Uterus (tissue), 2 donors: ENCODE results near the gene LOXL3.

Source experiments
- POLR2A ChIP-seq, 2 donors: fragments of 450-650 bp; IDR thresholded peaks; one replicate each; pipeline ENCODE4 v1.6.1; 2016; ENCODE audit warnings: antibody characterized with exemption in 2 of 2, mild to moderate bottlenecking in 1 of 2, moderate library complexity in 1 of 2
- TF ChIP-seq, protein P1 (sequence below), 4 experiments: fragments of 200-600 bp in 2 of 4; fragments of 450-650 bp in 2 of 4; sonication (generic) in 2 of 4; IDR thresholded peaks; one replicate each; pipeline ENCODE4 v1.5.1; 2016 to 2019; ENCODE audit warnings: antibody characterized with exemption in 4 of 4, mild to moderate bottlenecking in 2 of 4, moderate library complexity in 1 of 4

DNA sequence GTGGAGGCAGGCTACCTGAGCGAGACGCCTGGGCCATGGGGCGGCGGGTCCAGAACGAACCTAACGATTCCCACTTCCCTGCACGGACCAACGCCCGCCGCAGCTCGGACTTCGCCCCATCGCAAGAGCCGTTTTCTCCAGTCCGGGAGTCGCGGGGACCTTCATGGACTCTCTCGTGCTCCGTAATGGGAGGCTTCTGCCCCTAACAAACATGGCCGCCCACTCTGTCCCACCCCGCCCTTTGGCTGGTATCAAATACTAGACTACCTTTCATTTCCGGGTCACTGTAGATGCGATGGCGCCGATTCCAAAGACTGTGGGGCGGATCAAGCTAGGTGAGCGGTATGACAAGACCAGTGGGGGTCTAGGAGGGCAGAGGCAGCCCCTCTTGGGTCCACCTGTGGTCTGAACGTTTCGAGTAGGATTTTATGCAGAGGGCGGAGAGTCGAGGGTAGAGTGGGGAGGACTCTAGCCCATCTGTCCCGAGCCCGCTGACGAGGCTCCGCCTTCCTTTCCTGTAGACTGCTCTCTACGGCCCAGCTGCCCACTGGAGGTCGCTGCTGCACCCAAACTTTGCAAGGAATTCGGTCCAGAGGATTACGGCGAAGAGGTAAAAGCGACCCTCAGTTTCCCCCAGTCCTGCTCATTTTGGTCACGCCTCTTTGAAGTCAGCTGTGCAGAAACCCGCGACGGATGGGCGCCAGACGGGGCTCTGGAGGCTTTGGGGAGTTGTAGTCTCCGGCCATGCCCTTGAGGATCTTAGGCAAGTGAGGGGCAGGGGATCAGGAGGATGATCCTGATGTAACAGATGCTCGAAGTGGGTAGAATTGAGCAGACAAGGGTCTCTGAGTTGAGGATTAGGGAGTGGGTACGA, 70.7 kb downstream of the LOXL3 start, which contains the start of the genes CCDC142 and TTC31:
- peak in 1 of 2 donors; percentile 29 for TF ChIP-seq POLR2A (IDR thresholded peaks at IDR 0.05)
- TF ChIP-seq, protein P1, sequence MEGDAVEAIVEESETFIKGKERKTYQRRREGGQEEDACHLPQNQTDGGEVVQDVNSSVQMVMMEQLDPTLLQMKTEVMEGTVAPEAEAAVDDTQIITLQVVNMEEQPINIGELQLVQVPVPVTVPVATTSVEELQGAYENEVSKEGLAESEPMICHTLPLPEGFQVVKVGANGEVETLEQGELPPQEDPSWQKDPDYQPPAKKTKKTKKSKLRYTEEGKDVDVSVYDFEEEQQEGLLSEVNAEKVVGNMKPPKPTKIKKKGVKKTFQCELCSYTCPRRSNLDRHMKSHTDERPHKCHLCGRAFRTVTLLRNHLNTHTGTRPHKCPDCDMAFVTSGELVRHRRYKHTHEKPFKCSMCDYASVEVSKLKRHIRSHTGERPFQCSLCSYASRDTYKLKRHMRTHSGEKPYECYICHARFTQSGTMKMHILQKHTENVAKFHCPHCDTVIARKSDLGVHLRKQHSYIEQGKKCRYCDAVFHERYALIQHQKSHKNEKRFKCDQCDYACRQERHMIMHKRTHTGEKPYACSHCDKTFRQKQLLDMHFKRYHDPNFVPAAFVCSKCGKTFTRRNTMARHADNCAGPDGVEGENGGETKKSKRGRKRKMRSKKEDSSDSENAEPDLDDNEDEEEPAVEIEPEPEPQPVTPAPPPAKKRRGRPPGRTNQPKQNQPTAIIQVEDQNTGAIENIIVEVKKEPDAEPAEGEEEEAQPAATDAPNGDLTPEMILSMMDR (IDR thresholded peaks at IDR 0.05) = peak; percentile 84 to 89 (median 87)
